ENCODE results near the gene NF2.

- TF ChIP-seq CTCF (IDR thresholded peaks at IDR 0.05) = no peak
- TF ChIP-seq POLR2A (IDR thresholded peaks at IDR 0.05) = no peak
These were observed 131.4 kb downstream of the NF2 start for GRCh38 chr22:29734838-29735237.

All from testis (tissue), 2 donors.